HL-60 (cell line): ENCODE measurements around the gene CCDC102A.

ENCODE experiments used
- GABPA ChIP-seq: IDR thresholded peaks from 2 replicates; pipeline ENCODE4 v1.6.1; 2012; ENCODE audit warnings: low read depth
- SPI1 ChIP-seq: IDR thresholded peaks from 2 replicates; pipeline ENCODE4 v1.6.1; 2012; ENCODE audit warnings: low read depth, mild to moderate bottlenecking, borderline replicate concordance
- TF ChIP-seq, protein P1 (sequence below): IDR thresholded peaks from one replicate; pipeline ENCODE4 v1.5.1; 2011; ENCODE audit warnings: low read length, control low read depth, inconsistent platforms; ENCODE audit not compliant: insufficient read depth

GRCh38 chr16:57510016-57510871 is 26.1 kb downstream of the CCDC102A start:
- TF ChIP-seq, protein P1, sequence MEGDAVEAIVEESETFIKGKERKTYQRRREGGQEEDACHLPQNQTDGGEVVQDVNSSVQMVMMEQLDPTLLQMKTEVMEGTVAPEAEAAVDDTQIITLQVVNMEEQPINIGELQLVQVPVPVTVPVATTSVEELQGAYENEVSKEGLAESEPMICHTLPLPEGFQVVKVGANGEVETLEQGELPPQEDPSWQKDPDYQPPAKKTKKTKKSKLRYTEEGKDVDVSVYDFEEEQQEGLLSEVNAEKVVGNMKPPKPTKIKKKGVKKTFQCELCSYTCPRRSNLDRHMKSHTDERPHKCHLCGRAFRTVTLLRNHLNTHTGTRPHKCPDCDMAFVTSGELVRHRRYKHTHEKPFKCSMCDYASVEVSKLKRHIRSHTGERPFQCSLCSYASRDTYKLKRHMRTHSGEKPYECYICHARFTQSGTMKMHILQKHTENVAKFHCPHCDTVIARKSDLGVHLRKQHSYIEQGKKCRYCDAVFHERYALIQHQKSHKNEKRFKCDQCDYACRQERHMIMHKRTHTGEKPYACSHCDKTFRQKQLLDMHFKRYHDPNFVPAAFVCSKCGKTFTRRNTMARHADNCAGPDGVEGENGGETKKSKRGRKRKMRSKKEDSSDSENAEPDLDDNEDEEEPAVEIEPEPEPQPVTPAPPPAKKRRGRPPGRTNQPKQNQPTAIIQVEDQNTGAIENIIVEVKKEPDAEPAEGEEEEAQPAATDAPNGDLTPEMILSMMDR = no peak
- TF ChIP-seq SPI1 (no peak), GABPA (no peak)
